HG02938 (cell line): ENCODE measurements around the gene CNTLN.
"Not testable (repeated sequence)": the region's sequence is repeated elsewhere in the genome, so short reads cannot be mapped to it uniquely, and the experiment has no call there.

Experiments used
- ATAC-seq: cut with Tn5 transposase; IDR thresholded peaks from one replicate; pipeline ENCODE4 v1.9.1; 2021; ENCODE audit warnings: mild to moderate bottlenecking, moderate library complexity; ENCODE audit not compliant: unreplicated experiment

The CNTLN gene

DNA sequence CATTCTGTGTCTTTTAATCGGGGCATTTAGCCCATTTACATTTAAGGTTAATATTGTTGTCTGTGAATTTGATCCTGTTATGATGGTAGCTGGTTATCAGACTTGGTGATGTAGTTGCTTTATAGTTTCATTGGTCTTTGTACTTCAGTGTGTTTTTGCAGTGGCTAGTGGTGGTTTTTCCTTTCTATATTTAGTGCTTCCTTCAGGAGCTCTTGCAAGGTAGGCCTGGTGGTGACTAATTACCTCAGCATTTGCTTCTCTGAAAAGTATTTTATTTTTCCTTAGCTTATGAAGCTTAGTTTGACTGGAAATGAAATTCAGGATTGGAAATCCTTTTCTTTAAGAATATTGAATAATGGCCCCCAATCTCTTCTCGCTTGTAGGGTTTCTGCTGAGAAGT, 156.9 kb downstream of the CNTLN start:
- no peak for ATAC-seq

- ATAC-seq: no peak
These were observed 158.8 kb downstream of the CNTLN start for GRCh38 chr9:17293685-17294084.

DNA sequence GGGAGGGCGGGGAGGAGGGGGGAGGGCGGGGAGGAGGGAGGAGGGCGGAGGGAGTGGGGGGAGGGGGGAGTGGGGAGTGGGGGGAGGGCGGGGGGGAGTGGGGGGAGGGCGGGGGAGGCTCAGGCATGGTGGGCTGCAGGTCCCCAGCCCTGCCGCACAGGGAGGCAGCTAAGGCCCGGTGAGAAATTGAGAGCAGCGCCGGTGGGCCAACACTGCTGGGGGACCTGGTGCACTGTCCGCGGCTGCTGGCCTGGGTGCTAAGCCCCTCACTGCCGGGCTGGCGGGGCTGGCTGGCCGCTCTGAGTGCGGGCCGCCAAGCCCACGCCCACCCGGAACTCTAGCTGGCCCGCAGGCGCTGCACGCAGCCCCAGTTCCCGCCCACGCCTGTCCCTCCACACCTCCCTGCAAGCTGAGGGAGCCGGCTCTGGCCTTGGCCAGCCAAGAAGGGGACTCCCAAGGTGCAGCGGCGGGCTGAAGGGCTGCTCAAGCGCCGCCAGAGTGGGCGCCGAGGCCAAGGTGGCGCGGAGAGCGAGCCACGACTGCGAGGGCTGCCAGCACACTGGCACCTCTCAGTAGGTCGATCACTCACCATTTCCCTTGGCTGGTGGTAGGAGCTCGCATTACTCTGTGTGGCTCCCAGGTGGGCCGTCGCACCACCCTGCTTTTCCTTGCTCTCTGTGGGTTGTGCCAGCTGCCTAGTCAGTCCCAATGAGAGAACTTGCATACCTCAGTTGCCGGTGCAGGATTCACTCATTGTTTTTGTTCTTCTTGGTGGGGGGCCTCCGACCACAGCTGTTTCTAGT, 160.2 kb downstream of the CNTLN start:
- ATAC-seq: no peak

DNA sequence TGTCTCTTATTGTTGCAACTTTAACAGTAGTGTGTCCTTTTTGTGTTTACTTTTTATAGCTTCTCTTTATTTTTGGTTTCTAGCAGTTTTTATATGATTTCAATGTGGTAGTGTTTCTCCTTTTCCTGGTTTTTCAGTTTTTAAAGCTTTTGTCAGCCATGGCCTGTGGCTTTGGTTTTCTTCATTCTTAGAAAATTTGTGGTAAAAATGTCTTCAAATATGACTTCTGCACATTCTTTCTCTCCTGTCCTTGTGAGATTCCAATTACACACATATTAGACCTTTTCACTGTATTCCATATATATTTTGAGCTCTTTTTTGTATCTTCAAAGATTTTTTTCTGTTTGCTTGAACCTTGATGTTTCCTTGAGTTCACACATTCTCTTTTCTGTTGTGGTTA, 180.5 kb downstream of the CNTLN start:
- no peak for ATAC-seq

DNA sequence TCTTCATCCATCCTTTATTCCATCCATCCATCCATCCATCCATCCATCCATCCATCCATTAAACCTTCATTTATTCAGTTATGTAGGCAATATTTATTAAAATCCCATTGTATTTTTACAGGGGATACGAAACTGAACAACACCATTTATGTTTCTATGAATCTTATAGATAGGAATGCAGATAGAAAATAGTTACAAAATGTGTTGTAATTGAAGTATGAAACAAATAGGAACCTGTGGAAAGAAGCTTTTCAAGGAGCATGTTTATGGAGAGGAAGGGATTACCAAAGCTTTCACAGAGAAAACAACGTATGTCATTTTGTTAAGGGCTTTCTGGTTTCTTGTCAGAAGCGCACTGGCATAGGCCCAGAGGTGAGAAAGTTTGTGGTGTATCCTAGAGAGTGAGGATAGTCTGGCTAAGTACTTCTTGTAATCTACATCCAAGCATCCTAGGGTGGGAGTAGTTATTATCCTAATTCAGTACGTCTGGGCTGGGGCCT, 184.0 kb downstream of the CNTLN start:
- ATAC-seq: no peak

DNA sequence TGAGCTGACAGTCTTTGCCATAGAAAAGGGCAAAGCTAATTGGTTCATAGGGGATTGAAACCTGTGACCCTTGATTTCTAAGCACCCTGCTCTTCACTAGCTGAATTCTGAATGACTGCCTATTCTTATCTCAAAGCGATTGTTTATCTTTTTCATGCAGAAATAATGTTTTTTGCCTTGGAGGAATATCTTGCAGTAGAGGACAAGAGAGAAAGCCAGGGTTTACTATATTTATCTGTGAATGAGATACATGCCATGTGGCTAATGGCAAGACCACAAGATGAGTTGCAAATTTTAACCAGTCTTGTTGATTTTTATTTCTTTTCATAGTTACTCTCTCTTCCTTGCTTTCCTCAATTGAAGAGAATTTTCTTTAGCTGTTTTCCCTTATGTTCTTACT, 185.0 kb downstream of the CNTLN start:
- ATAC-seq: no peak

DNA sequence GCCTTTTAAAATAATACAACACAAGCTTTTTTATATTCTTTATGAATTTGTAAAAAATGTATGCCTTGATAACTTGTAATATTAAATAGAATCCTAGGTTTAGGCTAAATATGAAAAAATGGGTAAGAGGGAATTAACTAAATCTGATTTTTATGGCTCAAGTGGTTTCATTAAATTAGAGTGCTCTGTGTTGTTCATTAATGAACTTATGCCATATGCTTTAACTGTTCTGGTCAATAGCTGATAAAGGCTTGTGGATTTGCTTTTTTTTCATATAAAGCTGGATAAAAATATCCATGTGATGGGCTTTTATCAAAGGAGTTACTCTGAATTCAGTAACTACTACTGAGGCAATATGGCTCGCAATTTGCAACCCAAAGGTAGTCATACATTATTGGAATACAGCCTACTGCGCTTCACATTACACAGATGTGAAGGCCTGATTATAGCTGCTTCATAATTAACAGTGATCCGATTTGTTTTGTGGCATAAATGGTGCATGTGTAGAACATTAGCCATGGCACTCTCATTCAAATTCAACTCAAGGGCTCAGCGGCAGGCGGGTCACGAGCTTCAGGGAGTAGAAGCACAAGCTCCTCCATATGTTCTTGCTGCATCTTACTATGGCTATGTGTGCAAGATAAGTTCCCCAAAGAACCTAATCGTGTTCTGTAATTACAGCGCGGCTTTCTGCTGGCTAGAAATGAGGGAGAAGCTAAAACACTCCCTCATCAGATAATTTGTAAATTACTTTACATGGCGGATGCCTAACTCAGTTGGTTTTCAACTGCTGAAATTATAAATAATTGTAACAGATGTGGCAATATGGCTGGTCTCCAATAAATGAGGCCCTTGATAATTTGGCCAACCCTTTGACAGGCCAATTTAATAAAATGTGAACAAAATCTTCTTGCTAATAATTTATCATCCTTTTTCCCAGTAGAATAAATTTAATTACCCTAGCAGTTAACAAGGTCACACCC, 188.3 kb downstream of the CNTLN start:
- no peak for ATAC-seq

GRCh38 chr9:17328331-17328730, 193.5 kb downstream of the CNTLN start:
- ATAC-seq: no peak

DNA sequence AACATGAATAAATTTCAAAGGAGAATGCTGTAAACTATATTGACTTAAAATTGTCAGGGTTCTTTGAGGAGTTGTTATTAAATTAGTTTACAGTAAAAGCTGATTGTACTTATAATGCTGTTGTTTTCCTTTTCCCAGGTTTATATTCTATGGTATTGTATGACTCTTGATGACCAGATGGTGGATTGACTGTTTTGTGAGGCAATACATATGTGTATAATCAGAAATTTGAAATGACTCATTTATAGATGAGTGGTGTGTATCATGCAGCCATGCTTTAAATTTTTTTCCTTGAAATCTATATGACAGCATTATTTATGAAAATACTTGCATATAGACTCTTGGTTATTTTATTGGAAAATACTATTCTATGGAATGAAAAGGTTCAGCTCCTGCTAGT, 195.3 kb downstream of the CNTLN start:
- ATAC-seq: no peak

- ATAC-seq: no peak
These were observed 197.3 kb downstream of the CNTLN start for GRCh38 chr9:17332115-17332514.

GRCh38 chr9:17339156-17339555, 204.3 kb downstream of the CNTLN start:
- ATAC-seq: no peak

DNA sequence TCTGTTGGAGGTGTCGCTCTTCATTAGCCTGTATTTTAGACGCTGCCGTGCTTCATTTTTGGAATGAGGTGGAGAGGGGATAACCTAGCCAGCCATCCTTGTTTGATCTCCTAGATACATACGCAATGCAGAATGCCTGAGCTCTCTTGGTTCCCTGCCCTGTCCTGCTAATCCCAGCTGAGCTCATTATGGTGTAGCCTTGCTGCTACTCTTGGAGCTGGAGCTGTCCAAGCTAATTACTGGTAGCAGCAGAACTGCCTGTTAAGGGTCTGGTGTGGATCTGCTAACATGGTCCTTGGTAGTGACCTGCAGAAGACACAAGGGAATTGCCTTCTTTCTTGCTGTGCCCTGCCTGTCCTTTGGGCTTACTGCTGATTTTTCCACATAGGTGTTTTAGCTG, 207.9 kb downstream of the CNTLN start:
- no peak for ATAC-seq

GRCh38 chr9:17349831-17350230, 215.0 kb downstream of the CNTLN start:
- no peak for ATAC-seq

GRCh38 chr9:17354006-17354405, 219.2 kb downstream of the CNTLN start:
- not testable (repeated sequence) for ATAC-seq

DNA sequence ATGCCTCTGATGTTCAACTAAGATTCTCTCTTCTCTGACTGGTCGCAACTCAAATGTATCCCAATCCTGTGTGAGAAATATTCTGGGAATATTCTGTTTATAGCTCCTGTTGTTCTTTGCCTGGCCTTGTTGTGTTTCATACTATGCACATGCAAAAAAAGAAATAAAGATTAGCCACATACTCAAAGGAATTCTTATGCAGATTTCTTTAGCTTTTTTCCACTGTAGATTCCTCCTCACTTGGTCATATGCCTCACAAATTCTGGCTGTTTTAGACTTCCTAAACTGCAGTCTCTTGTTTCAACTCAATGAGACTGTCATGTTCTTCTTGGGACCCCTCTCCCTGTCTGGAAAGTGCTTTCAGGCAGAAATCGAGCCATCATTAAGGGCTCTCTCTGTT, 226.5 kb downstream of the CNTLN start:
- ATAC-seq: no peak

DNA sequence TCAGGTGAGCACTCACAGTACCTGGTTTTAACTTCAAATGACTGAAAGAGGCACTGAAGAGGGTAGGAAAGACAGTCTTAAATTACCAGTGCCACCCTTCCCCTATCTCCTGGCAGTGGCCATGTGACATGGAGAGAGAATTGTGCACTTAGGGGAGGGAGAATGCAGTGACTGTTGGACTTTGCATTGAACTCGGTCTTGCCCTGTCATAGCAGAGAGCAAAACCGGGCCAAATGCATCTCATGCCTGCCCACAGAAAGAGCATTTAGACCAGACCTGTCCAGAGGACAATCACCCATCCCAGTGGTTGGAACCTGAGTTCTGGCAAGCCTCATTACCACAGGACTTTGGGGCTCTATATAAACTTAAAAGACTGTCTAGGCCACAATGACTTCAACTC, 232.2 kb downstream of the CNTLN start:
- no peak for ATAC-seq

DNA sequence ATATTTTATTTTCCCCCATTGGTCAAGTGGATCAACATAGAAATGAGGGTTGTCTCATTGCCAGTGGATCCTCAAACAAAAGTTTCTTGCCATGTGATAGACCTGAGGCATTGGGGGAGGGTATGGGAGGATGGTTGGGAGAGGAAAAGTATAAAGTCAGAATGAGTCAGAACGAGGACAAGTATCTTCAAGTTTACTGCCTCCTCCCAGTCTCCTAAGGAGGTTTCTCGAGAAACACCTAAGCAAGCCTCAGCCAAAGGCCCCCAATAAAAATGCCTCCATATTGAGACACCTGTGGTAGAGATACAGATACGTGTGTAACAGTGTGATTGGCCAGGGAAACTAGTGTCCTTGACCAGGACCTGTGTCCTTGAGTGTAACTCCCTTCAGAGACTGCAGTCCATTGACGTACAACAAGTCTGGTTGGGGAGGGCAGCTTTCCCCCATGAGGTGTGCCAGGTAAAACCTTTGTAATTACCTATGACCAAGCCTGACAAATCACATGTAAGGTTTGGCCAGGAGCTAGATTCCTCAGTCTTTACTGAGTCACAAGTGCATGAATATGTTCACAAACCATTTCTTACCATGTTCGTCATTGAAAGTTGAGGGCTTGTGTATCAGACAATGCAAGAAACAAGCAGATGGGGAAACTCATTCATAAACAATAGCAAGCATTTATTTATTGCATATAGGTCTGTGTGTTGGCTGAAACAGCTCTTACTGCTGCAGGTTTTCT, 245.5 kb downstream of the CNTLN start:
- ATAC-seq: no peak

GRCh38 chr9:17387565-17387964, 252.7 kb downstream of the CNTLN start:
- ATAC-seq: no peak

DNA sequence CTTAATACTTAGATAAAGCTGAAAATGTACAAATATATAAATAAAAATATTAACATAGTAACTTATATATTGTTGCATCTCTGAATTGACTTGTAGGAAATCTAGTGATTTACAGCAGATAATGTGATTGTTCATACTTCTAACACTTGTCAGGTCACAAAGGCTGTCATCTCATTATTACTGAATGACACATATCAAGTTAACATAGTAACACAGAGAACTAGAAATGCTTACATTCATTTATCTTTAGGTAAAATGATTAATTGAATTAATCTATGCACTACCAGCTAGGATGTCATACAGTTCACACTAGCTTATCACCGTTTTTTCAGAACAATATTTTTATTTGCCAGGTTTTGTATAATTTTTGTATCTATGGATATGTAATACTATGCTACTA, 254.2 kb downstream of the CNTLN start:
- no peak for ATAC-seq

- no peak for ATAC-seq
These were observed 260.2 kb downstream of the CNTLN start for GRCh38 chr9:17394881-17395510.
